SKM-1 treated with dmso at 0.1 percent for 144 hours (cell line): Measurements from ENCODE around the gene HIRA.

Experiments
- DNase-seq: peaks from one replicate; lab custom pipeline; 2025; ENCODE audit not compliant: unreplicated experiment; lab: John Stamatoyannopoulos, UW

Gene HIRA

GRCh38 chr22:19410941-19411689, 20.4 kb downstream of the HIRA start:
- DNase-seq: no peak

DNA sequence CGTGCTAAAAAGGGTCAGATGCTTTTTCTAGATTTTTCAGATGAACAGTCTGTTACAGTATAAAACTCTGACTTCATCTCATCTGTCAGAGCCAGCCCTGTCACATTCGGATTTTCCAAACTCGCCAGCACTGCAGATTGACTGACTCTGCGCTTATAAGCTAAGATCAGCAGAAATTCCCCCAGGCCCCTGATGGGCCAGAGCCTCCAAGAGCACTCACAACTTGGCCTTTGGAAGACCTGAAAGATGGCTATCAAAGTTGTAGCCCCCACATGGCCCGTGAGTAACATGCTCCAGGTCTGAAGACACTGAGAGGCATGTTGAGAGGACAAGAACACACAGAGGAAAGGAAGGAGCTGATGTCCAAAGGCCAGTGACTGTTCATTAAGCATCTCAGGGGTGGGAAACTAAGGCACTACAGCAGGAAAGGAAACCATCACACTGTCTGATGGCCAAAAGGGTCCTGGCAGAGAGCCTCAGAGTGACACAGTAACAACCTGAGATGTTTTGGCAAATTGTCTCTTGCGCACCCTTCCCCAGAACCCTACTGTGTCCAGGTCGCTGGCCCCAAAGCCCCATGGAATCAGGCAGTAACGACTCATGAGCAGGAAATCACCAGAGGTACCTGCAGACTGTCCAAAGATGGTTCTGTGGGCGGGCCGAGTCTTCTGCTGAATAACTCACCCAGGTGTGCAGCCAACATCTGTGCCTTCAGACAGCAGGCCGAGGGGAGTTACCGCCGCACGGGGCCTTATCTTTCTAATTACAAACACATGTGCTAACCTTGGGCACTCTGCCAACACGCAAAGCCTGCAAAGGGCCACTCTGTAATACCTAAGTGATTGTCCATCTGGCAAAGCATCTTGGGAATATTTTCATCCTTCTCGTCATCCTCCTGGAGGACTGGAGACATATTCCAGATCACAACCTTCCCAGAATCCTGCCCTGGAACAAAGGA, 23.6 kb downstream of the HIRA start:
- no peak for DNase-seq

DNA sequence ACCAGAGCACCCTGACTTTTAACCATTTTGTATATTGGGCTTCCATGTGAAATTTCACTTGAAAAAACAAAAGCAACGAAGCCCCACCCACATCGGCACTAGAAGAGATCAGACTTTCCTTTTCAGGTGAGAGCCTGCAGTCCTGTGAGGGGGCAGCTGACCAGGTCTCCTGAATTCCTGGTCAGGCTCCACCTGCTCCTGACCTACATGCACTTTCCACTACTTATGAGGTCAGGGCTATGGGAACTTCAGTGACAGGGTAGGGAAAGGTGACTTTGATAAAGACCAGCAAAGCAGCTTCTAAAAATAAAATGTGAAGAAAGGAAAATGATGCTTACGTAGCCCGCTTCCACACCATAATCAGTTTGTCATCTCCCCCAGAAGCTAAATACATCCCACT, 24.7 kb downstream of the HIRA start:
- no peak for DNase-seq

DNA sequence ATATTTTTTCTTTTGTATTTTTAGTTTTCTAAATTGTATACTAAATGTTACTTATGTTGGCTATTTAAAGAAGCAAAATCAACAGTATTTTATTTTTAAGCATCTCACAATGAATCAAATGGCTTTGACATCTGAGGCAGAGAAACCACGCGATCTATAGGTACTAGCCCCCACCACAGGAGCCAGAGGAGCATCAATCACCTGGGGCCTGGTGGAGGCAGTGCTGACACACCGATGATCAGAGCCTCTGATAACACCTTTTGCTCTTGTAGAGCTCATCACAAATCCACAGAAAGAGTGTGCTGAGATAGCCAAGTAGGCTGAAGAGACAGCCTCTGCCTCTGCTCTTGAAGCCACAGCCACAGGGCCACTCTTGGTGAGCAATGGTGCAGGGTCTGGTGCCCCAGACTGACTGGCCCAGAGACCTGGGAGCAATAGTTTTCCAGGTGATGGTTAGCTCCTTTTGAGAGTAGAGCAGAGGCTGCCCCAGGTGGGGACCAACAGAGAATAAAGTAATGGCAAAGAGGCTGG, 25.2 kb downstream of the HIRA start:
- DNase-seq: no peak

DNA sequence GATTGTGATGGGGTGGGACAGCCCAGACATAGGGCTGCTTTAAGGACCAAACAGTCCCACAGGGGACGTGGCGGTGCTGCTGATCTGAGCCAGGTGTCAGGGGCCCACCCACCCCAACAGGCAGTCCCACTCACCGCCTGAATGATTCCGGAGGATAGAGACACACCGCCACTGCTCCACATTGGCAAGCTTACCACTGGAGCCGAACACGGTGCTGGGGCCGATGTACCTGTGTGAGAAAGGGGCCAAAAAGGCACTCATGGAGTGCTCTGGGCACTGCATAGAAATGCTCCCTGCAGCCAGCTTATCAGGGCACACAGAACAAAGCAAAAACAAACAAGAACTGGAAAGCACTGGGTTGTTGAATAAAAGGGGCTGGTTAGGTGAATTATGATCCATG, 25.9 kb downstream of the HIRA start:
- DNase-seq: no peak

DNA sequence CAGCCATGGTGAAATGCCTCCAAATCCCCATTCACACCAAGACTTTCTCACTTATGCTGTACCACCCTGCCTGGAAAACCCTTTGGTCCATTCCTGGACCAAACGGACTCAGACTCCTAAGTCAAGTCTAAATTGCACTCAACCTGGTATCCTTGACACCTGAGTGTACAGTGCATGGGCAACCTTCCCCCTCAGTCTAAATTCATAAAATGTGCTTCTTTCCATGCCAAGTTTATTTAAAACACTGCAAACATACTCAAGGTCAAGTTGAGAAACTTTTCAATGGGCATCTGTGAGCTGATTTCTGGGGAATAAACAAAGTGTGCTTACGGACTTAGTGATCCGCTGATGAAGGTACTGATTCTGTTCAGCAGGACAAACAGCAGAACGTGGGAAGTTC, 26.4 kb downstream of the HIRA start:
- no peak for DNase-seq

- no peak for DNase-seq
Measured at GRCh38 chr22:19404676-19405075, 26.9 kb downstream of the HIRA start.

DNA sequence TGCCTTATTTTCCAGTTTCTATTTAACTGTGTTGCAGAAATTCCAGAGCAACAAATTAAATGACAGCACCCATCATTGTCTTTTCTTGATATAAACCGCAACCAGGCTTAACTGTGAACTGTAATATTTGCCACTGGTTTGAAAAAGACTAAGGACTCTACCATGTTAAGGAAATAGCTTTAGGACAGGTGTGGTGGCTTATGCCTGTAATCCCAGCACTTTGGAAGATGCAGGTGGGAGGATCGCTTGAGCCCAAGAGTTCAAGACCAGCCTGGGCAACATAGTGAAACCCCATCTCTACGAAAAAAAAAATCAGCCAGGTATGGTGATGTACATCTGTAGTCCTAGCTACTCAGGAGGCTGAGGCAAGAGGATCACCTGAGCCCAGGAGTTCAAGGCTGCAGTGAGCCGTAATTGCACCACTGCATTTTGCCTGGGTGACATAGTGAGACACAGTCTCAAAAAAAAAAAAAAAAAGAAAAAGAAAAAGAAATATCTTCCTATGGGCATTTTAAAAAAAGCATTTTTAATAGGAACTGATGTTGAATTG, 28.8 kb downstream of the HIRA start:
- no peak for DNase-seq

DNA sequence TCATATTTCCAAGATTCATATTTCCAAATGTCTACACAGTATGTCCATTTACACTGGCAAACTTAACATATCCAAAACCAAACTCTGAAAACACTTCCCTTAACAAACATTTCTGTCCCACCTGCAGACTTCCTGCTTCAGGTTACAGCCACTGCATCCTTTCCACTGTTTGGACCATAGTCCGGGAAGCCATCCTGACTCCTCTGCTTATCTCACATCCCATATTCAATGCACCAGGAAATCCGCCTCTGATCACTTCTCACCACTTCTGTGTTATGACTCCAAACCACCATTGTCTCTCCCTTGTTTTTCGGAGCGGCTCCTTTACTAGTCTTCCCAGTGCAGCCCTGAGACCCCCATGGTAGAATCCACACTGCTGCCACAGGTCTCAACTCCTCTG, 30.1 kb downstream of the HIRA start:
- no peak for DNase-seq

GRCh38 chr22:19400881-19401280, 30.7 kb downstream of the HIRA start:
- no peak for DNase-seq

- no peak for DNase-seq
Measured at GRCh38 chr22:19398652-19399051, 32.9 kb downstream of the HIRA start.

GRCh38 chr22:19398206-19398605, 33.3 kb downstream of the HIRA start:
- DNase-seq: no peak

DNA sequence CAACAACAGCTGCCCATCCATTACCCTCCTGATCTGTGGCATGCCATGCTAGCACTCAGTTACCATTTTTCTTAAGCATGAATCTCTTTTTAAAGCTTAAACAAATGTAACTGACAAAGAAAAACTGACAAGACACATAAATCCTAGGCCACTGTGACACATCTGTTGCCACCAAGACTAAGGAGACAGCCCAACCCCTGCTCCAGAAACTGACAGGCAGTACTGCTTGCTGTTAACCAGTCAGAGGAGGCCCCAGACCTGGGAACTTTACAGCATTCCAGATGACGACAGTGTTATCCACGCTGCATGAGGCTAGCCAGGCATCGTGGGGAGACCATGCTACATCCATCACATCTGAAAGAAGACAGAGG, 33.8 kb downstream of the HIRA start:
- DNase-seq: no peak

DNA sequence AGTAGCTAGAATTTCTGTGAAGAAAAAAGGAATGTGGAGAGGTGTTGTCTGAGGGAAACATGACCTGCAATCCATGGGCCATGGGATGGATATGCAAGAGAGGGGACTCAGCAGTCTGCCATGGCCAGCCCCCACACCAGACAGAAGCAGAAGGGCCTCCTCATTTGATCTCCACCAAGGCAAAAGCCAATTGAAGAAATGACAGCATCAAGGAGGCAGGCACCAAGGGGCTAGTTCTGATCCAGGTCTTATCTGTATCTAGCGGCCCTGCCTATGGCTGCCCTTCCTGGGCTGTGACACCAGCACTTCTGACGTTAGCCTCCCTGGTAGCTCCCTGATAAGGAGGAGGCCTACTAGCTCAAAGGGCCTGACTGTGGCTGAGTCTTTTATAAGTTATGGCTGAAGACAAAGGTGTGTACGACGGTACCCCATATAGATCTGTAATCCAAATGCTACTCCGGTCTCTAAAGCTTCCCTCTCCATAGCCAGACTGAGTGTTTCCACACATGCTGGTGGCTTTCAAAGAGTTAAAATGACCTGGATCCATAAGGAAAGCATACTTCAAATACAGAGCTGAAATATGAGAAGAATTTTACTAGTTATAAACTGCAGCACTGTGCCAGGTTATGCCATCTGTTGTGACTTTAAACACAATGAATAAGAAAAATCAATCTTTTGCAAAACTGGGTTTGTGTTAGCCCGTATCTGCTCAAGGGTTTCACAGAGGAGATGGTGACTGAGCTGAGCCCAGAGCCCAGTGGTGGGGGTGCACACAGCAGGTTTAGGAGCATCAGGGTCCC, 34.4 kb downstream of the HIRA start:
- no peak for DNase-seq

GRCh38 chr22:19396561-19396933, 35.0 kb downstream of the HIRA start:
- no peak for DNase-seq

DNA sequence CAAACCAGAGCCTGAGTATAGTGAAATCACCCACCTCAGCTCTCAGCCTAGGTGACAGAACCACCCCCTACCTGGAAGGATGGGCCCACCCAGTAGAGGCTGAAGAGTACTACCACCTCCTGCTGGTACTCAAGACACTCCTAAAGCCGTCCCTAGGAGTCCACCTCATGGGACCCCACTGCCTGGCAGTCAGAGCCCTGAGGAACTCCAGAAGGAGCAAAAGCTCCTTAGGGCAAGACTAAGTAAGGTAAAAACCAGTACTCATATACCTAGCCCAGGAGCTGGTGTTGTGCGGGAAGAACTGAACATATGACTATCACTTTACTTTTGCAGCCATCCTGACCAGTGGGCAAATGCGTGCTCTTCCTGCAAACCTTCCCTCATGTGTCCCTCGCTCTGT, 36.3 kb downstream of the HIRA start:
- no peak for DNase-seq

DNA sequence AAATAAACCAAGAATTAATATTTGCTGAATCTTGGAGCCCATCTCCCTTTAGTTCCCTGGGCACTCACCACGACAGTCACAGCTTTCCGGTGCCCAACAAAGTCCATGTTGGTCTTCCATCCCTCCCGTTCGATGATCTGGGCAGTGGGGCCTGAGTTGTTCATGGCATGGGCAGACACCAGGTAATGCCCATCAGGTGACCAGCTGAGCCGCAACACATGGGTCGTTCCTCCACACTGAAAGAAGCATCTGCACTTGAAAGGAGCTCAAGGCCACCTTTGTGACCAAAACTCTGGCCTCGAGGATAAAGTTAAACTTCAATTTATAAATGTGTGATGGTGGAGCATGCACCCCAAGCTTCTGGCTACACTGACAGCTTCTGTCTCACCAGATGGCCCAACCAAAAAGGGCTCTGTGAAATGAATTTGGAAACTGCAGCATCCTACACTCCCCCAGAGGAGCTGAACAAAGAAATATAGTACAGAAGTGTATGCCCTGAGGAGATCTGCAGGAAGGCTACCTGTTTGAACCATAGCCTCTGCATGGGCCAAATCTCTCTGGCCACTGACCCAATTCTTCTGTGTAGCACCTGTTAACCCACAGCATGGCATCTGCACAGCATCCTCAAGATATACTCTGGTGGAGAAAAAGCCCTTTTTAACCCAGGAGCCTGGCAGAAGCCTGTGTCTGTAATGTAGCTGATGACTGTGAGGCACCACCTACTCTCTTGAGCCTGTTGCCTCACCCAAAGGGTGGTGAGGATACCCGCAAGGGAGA, 37.1 kb downstream of the HIRA start:
- DNase-seq: no peak

DNA sequence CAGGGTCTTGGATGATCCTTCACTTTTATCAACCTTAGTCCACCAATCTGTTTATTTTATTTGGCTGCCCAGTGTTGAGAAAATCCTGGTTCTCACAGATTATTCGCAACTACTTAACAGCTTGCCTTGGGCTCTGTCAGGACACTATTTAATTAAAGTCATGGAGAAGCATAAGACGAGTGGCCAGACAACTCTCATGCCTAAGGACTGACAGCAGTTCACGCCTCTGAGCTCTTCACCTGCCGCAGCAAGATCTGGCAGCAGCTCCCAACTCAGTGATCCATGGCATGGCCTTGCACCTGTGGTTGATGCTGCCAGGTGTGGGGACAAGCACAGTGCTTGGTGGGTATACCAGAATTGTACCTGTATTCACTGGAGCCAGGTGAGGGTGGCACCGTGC, 37.8 kb downstream of the HIRA start:
- no peak for DNase-seq

- no peak for DNase-seq
Measured at GRCh38 chr22:19387575-19387974, 44.0 kb downstream of the HIRA start.

DNA sequence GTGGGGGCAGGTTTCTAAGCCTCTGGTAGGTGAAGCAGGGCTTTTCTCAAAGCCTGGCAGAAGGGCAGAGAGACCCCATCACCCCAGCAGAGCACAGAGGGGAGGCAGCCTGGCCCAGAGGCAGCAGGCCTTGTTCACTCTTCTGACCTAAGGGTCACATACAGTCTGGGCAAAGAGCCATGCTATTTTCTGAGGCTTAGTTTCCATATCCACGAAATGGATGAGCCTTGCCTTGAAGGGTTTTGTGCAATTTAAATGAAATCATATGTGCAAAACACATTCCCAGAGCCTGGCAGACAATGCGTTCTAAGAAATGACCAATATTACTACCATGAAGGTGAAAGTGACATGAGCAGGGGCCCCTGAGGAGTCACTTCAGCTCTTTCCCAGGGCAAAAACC, 44.5 kb downstream of the HIRA start:
- no peak for DNase-seq
